Measurements from ENCODE around the gene GFER.

The GFER gene

GRCh38 chr16:1973461-1974156 lies 10.4 kb upstream of the GFER start:
- H3K27ac ChIP-seq = no peak overlapping the region
- H3K9me3 ChIP-seq (ENCODE audit: severe bottlenecking) = no peaks in the 10 kb centered on the region
- DNase-seq = no peak
- H3K4me3 ChIP-seq (ENCODE audit: low read depth, low read length) = no peak overlapping the region
- peaks cover 47% of the 10 kb centered on the region for H3K36me3 ChIP-seq
- no peaks in the 10 kb centered on the region for H3K27me3 ChIP-seq (ENCODE audit: insufficient read depth, low read depth, severe bottlenecking)
- no peak for TF ChIP-seq CTCF (IDR thresholded peaks at IDR 0.05; ENCODE audit: low read depth, low read length)

GRCh38 chr16:1974157-1975070 lies 9.6 kb upstream of the GFER start:
- no peak for DNase-seq
- no peak for TF ChIP-seq CTCF (IDR thresholded peaks at IDR 0.05; ENCODE audit: low read depth, low read length)
- Histone ChIP-seq H3K27me3 (ENCODE audit: insufficient read depth, low read depth, severe bottlenecking) (no peaks in the 10 kb centered on the region), H3K36me3 (peaks cover 54% of the 10 kb centered on the region), H3K4me3 (ENCODE audit: low read depth, low read length) (no peak overlapping the region), H3K27ac (no peak overlapping the region), H3K9me3 (ENCODE audit: severe bottlenecking) (no peaks in the 10 kb centered on the region)

GRCh38 chr16:1975432-1976215 lies 8.4 kb upstream of the GFER start:
- no peaks in the 10 kb centered on the region for H3K9me3 ChIP-seq (ENCODE audit: severe bottlenecking)
- no peak overlapping the region for H3K27ac ChIP-seq
- peaks cover 61% of the 10 kb centered on the region for H3K36me3 ChIP-seq
- TF ChIP-seq CTCF (IDR thresholded peaks at IDR 0.05; ENCODE audit: low read depth, low read length) = no peak
- no peaks in the 10 kb centered on the region for H3K27me3 ChIP-seq (ENCODE audit: insufficient read depth, low read depth, severe bottlenecking)
- no peak for DNase-seq
- H3K4me3 ChIP-seq (ENCODE audit: low read depth, low read length) = no peak overlapping the region

- Histone ChIP-seq H3K36me3 (peaks cover 61% of the 10 kb centered on the region), H3K27ac (no peak overlapping the region), H3K4me3 (ENCODE audit: low read depth, low read length) (no peak overlapping the region), H3K27me3 (ENCODE audit: insufficient read depth, low read depth, severe bottlenecking) (no peaks in the 10 kb centered on the region), H3K9me3 (ENCODE audit: severe bottlenecking) (no peaks in the 10 kb centered on the region)
- no peak for TF ChIP-seq CTCF (IDR thresholded peaks at IDR 0.05; ENCODE audit: low read depth, low read length)
- no peak for DNase-seq
Observed at GRCh38 chr16:1976216-1976520, 7.8 kb upstream of the GFER start.

- no peak for DNase-seq
- no peak for TF ChIP-seq CTCF (IDR thresholded peaks at IDR 0.05; ENCODE audit: low read depth, low read length)
- H3K9me3 ChIP-seq (ENCODE audit: severe bottlenecking) = no peaks in the 10 kb centered on the region
- H3K4me3 ChIP-seq (ENCODE audit: low read depth, low read length) = no peak overlapping the region
- H3K36me3 ChIP-seq = peaks cover 58% of the 10 kb centered on the region
- no peak overlapping the region for H3K27ac ChIP-seq
- no peaks in the 10 kb centered on the region for H3K27me3 ChIP-seq (ENCODE audit: insufficient read depth, low read depth, severe bottlenecking)
Observed at GRCh38 chr16:1976951-1977874, 6.8 kb upstream of the GFER start.
